Muscle of leg (tissue), 11 donors: ENCODE measurements around the gene AVPR2. TPM values are rescaled to one million over a fixed set of nuclear protein-coding genes. Genes with fewer than 3 reads are reported as not detected.

ENCODE experiments used
- DNase-seq: peaks from one replicate; pipeline ENCODE4 v3.0.0; 2013
- H3K27ac ChIP-seq: one replicate; pipeline ENCODE4 v1.5.1; 2013; ENCODE audit warnings: mild to moderate bottlenecking, low read length, control low read depth
- H3K27me3 ChIP-seq: one replicate; pipeline ENCODE4 v1.6.1; 2013; ENCODE audit warnings: low read length; ENCODE audit not compliant: control insufficient read depth, insufficient read depth
- H3K36me3 ChIP-seq: one replicate; pipeline ENCODE4 v1.6.1; 2013; ENCODE audit warnings: low read length; ENCODE audit not compliant: control insufficient read depth, insufficient read depth
- H3K4me1 ChIP-seq: one replicate; pipeline ENCODE4 v1.6.1; 2013; ENCODE audit warnings: low read length; ENCODE audit not compliant: control insufficient read depth, insufficient read depth
- H3K4me3 ChIP-seq: one replicate; pipeline ENCODE4 v1.5.1; 2013; ENCODE audit warnings: low read length, control low read depth
- H3K9me3 ChIP-seq: replicated peaks from 2 replicates; pipeline ENCODE4 v1.6.1; 2013; ENCODE audit warnings: low read depth, low read length; ENCODE audit not compliant: control insufficient read depth
- WGBS: methylation state at CpG from one replicate; pipeline ENCODE4 v1.1.5; 2013; ENCODE audit warnings: missing lambda C conversion rate; ENCODE audit not compliant: insufficient coverage; 5-methylcytosine and 5-hydroxymethylcytosine counted together
- polyA plus RNA-seq, 8 donors: library from polyadenylated mRNA; unstranded; fragments of 120-200 nt; gene quantifications; one replicate each; pipeline versions ENCODE4 v1.2.1 to v1.2.3, GENCODE V29; 2013; ENCODE audit warnings: inconsistent platforms in 1 of 8, low replicate concordance in 1 of 8; ENCODE audit not compliant: insufficient read length in 8 of 8, insufficient read depth in 1 of 8
- total RNA-seq: library from RNA; stranded (reverse); fragments of 120-200 nt; gene quantifications from one replicate; pipeline ENCODE4 v1.2.4, GENCODE V29; 2013

Gene AVPR2
- total and polyA plus RNA-seq, 9 donors, result 0.49 to 1.2 (median 0.79) TPM

DNA sequence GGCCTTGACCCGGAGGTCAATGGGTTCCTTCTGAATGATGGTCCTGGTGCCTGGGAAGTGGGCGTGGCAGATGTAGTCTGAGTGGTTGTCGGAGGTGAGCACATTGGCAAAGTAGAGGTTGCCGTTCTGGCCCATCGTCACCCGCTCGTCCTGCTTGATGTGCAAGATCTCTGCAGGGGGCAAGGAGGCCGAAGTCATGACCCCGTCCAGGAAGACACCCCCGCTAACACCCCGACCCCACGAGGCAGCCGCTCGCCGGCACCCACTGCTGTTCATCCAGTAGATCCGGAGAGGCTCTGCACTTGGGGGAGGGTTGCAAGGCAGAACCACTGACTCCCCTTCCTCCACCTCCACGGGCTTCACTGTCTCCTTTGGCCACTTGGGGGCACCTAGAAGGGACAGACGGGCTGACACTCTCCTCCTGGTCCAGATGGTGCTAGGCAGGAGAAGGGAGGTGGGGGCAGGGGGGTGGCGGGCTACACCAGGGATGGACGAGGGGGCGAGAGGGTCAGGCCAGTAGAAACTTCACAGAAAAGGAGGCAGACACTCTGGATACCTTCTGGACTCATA lies 33.6 kb upstream of the AVPR2 start:
- Histone ChIP-seq H3K4me3 (no peak overlapping the region), H3K36me3 (no peaks in the 10 kb centered on the region), H3K9me3 (no peaks in the 10 kb centered on the region), H3K4me1 (no peaks in the 10 kb centered on the region), H3K27ac (no peak overlapping the region), H3K27me3 (peaks cover 65% of the 10 kb centered on the region)
- DNase-seq, result no peak
- WGBS, result 70% methylated on average over 8 of the region's 21 CpGs

DNA sequence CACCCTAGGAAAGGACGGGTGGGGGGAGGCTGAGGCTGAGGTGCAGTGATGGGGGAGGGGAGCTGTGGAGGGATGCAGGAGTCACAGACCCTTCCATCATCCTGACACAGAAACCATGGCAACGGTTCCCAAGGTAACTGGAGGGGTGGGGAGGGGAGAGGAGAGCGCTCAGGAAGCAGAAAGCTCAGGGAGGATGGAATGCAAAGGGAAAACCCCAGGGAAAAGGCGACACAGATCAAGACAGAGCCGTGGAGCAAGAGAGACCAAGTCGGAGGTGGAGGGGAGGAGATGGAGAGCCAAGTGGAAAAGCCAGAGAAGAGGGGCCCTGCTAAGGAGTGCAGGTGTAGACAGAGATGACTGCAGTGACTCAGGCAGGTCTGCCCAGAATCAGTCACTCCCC lies 33.0 kb upstream of the AVPR2 start:
- no peak overlapping the region for H3K27ac ChIP-seq
- H3K27me3 ChIP-seq, result peaks cover 64% of the 10 kb centered on the region
- H3K36me3 ChIP-seq, result no peaks in the 10 kb centered on the region
- no peak for DNase-seq
- H3K9me3 ChIP-seq, result no peaks in the 10 kb centered on the region
- H3K4me3 ChIP-seq, result no peak overlapping the region
- WGBS, result 18% methylated on average over 2 of the region's 6 CpGs
- no peaks in the 10 kb centered on the region for H3K4me1 ChIP-seq

DNA sequence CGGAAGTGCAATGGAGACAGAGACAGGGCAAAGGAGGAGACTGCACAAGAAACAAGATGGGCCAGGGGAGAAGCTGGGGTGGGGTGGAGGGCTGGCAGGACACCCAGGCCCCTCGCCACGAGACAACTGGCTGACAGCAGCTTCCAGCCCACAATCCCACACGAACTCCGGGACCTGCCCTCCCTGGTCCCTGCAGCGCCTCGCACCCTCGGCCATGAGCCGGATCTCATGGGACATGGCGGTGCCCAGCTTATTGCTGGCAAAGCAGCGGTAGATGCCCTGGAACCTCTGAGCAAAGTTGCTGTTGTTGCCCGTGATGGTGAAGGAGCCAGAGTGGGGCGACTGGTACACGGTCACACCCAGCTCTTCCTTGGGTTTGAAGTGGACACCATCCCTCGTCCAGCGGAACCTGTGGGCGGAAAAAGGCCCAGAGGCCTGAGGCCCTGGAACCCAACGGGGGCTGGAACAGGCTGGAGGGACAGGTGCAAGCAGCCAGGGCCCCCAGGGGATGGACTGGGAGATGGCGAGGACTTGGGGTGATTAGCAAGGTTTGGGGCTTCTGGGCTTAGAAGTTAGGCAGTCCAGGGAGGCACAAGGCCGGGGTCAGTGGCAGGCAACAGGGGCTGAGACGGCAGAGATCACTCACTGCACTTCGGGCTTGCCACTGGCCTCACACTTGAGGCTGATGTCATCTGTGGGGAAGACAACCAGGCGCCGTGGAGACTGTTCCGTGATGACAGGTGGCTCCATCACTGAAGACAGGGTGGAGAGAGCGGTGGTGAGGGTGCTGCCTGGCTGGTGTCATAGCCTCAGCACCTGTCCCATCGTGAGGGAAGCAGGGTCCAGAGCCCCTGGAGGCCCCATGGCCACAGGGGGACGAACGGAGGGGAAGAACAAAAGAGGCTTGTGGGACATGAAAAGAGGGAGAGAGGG lies 32.3 kb upstream of the AVPR2 start:
- DNase-seq, result no peak
- H3K4me3 ChIP-seq, result no peak overlapping the region
- no peaks in the 10 kb centered on the region for H3K36me3 ChIP-seq
- 65% methylated on average over 20 of the region's 29 CpGs for WGBS
- no peaks in the 10 kb centered on the region for H3K4me1 ChIP-seq
- peaks cover 59% of the 10 kb centered on the region for H3K27me3 ChIP-seq
- no peaks in the 10 kb centered on the region for H3K9me3 ChIP-seq
- no peak overlapping the region for H3K27ac ChIP-seq

DNA sequence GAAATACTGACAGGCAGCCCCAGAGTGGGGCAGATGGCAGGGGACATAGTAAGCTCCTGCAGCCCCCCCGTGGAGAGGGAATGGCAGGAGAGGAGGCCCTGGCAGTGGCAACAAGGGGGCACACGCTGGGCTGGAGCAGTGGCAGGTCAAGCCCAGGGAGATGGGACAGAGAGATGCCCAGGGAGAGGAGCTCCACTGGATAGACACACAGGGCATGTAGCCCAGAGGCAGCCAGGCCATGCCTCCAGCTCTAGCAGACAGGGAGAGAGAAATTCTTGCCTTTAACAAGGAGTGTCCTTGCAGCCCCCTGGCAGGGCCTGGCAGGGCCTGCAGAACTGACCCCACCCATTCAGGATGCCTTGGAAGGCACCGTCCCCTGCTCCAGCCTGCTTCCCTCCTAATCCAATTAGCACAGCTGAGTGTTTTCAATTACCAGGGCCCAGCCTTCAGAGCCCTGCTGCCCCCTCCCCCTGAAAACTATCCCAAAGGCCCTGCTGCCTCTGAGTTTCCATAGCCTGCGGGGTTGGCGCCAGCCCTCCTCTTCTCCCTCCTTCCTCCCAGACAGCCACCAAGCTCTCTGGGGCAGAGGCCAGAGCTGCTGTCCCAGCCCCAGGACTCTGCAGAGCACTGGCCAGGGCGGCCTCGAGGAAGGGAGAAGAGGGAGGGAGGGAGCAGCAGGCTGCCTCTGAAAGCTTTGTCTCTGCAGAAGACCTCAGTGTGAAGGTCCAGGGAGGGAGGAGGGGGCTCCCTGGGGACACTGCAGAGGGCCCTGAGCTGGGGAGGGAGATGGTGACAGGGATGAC lies 31.0 kb upstream of the AVPR2 start:
- DNase-seq, result no peak
- Histone ChIP-seq H3K27ac (no peak overlapping the region), H3K36me3 (no peaks in the 10 kb centered on the region), H3K9me3 (no peaks in the 10 kb centered on the region), H3K27me3 (peaks cover 63% of the 10 kb centered on the region), H3K4me1 (no peaks in the 10 kb centered on the region), H3K4me3 (no peak overlapping the region)
- 20% methylated on average over 5 of the region's 7 CpGs for WGBS

DNA sequence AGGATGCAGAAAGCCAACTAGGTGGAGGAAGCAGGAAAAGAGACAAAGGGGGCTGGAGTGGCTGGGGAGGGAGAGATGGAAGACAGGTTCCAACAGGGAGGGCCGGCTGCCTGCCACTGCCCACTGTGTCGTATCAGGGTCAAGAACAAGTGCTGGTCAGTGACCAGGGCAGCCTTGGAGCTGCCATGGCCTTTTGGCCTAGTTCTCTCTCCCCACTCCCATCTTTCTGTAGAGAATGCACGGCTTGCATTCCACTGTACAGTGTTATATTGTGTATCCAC lies 30.4 kb upstream of the AVPR2 start:
- H3K36me3 ChIP-seq, result no peaks in the 10 kb centered on the region
- no peaks in the 10 kb centered on the region for H3K4me1 ChIP-seq
- H3K27me3 ChIP-seq, result peaks cover 63% of the 10 kb centered on the region
- no peaks in the 10 kb centered on the region for H3K9me3 ChIP-seq
- 70% methylated on average over 2 of the region's 3 CpGs for WGBS
- no peak for DNase-seq
- no peak overlapping the region for H3K4me3 ChIP-seq
- no peak overlapping the region for H3K27ac ChIP-seq

DNA sequence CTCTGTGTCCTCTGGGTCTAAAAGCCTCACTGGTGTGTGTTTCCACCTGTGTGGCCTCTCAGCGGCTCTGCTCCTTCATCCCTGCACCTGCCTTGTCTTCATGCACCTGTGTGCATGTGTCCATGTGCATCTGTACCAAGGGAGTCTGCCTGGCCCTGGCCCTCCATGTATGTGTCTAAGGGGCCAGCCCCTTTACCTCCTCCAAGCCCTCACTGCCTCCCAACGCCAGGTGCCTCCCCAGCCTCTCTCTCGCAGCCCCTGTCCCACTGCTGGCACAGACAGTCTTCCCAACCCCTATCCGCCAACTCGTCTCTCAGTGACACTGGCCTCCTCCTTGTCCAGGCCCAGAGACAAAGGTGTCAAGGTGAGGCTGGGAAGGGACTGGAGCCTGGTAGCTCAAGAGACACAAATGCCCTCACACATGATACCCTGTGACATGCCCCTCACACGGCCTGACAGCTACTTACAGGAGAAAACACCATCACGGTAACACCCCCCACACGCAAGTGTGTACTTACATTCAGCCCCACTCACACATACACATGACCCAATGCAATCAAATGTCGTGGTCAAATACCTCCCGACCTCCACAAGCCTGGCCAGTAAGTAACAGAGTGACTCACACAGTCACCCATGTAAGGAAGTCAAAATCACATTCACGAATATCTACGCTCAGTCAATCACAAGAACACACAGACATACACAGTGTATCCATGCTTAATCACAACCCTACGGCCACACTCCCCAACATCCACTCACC lies 29.9 kb upstream of the AVPR2 start:
- Histone ChIP-seq H3K27me3 (peaks cover 66% of the 10 kb centered on the region), H3K4me1 (peaks cover 3% of the 10 kb centered on the region), H3K36me3 (no peaks in the 10 kb centered on the region), H3K4me3 (no peak overlapping the region), H3K9me3 (no peaks in the 10 kb centered on the region), H3K27ac (no peak overlapping the region)
- 72% methylated on average over 11 of the region's 13 CpGs for WGBS
- DNase-seq, result no peak

DNA sequence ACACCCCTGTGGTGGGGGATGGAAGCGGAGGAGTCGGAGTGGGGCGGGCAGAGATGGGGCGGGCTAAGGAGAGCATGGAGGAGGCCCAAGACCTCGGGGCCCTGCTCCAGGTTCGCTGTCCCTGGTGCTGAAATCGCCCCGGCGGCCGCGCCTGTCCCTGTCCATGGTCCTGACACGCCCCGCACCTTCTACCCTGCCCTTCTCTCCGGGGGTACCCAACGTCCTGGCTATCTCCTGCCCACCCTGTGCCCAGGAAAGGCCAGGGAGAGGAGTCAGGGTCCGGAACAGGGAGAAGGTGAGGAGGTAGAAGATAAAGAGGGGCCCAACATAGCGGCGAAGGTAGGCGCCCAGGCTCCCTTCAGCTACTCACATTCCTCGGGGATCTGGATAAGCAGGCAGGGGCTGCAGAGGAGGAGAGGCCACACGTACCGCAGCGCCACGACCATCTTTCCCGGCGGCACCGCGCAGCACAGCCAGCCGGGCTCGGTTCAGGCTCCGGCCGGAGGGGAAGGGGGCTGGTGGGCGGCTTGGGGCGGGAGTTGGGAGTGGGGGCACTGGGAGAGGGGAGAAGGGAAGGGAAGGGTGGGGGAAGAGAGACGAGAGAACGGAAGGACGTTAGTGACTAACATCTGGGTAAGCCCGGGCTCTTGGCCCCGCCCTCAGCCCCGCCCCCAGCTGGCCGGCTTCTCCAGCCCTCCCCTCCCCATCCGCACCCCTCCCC lies 28.9 kb upstream of the AVPR2 start:
- H3K27ac ChIP-seq, result no peak overlapping the region
- DNase-seq, result peak; percentile 42
- no peak overlapping the region for H3K4me3 ChIP-seq
- H3K36me3 ChIP-seq, result no peaks in the 10 kb centered on the region
- 10% methylated on average over 26 of the region's 42 CpGs for WGBS
- H3K9me3 ChIP-seq, result no peaks in the 10 kb centered on the region
- peaks cover 71% of the 10 kb centered on the region for H3K27me3 ChIP-seq
- peaks cover 3% of the 10 kb centered on the region for H3K4me1 ChIP-seq

DNA sequence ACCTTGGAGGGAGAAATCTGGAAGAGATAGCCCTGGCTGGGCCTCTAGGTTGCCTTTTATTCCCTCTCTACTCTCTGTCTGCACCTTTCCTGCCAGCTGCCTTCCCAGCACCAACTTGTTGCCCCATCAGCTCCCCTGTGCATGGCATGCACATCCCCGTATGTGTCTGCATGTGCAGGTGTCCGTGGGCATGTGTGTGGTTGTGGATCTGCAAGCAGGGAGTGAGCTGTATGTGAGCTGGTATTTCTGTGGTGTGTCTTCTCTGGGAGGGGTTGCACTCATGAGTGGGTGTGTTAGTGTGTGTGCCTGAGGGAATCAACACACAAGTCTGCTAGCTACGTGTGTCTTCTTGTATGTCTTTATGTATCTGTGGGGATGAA lies 28.4 kb upstream of the AVPR2 start:
- no peak for DNase-seq
- Histone ChIP-seq H3K27ac (no peak overlapping the region), H3K27me3 (peaks cover 72% of the 10 kb centered on the region), H3K9me3 (no peaks in the 10 kb centered on the region), H3K4me3 (no peak overlapping the region), H3K36me3 (no peaks in the 10 kb centered on the region), H3K4me1 (peaks cover 3% of the 10 kb centered on the region)
- WGBS, result 50% methylated on average over 1 of the region's 3 CpGs

DNA sequence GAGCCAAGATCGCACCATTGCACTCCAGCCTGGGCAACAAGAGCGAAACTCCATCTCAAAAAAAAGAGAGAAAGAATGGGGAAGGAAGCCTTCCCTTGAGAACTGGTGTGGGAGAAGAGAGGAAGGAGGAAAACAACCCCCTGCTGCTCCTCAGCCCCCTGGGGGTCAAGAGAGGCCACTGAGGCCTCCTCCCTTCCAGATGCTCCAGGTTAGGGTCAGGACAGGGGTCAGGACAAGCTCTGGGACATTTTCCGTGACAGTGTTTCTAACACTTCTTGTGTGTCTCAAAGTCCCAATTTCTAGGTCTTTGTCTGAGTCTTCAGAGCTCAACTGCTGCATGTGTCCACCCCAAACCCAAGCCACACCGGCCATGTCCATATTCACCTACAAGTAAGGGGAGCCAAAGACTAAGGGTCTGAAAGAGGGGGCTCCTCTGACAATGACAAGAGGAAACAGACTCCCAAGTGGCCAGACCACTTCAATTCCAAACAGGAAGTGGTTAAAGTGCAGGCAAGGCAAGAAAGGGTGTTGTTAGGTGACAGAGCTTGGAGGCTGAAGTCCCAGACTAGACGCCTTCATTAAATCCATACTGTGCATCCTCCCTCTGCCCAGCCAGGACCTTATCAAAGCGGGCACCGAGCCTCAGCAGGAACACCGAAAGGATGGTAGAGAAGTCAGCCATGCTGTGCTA lies 26.8 kb upstream of the AVPR2 start:
- Histone ChIP-seq H3K4me1 (peaks cover 3% of the 10 kb centered on the region), H3K36me3 (no peaks in the 10 kb centered on the region), H3K9me3 (no peaks in the 10 kb centered on the region), H3K27ac (no peak overlapping the region), H3K27me3 (peaks cover 77% of the 10 kb centered on the region), H3K4me3 (no peak overlapping the region)
- WGBS, result 85% methylated on average over 4 of the region's 8 CpGs
- no peak for DNase-seq
